Activated effector memory CD4-positive, alpha-beta T cell treated with anti-CD3 and anti-CD28 coated beads, Interleukin-2, amount 50 U/mL, for 16 hours (primary cell): Measurements from ENCODE around the gene MAPK7.

ENCODE experiments used
- DNase-seq: peaks from one replicate; pipeline ENCODE4 v3.0.0-alpha.2; 2020

Gene MAPK7

DNA sequence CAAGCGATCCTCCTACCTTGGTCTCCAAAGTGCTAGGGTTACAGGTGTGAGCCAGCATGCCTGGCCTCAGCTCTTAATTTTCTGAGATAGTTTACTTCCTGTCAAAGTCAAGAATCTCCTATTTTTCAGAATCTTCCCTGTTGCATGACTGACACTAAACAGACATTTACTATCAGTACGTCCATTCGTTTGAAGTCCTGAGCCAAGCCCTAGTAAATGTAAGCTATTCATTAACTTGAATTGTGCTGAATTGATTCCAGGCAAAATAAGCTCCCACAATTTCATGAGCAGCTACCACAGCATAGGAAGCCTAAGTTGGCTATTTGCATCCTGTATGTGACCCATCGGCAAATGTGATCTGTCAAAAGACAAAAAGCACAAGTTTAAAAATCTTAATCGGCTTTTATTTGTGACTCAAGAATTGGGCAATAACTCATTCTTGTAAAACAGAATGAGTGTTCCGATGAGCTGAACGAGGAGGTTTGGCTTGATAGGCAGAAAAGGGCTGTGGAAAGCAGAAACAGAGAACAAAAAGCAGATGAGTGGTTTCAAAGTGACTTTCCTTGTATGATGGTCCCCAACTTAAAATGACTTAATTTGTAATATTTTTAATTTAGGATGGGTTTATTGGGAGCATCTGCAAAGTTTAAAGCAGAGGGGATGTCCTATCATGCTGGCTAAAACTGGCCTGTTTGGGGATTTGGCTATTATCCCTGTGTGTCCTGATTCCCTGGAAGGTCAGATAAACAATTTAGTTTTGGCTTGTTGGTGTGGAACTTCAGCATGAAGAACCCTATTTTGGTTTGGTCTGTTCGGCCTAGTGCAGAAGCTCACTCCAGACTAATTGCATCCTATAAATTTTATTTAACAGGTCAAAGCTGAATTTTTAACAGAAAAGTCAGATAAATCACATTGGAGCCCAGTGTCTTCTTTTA, 46.9 kb downstream of the MAPK7 start:
- no peak for DNase-seq

DNA sequence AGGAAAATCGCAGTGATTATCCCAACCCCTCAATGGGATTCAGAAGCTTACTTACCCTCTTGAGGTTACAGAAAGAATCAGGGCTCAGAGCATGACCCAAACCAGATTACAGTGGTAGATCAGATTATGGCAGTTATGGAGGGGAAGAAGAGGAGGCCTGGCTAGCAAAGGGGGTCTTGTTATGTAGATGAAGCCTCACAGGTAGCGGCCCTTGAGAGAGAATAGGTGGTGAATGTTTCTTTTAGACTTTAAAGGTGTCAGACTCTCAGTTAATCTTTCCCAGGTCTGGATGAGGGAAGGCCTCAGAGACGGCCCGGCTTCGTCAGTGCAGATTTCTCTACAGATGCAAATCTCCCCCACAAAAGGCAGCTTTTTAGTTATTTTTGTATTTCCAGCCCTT, 48.3 kb downstream of the MAPK7 start:
- DNase-seq: no peak

DNA sequence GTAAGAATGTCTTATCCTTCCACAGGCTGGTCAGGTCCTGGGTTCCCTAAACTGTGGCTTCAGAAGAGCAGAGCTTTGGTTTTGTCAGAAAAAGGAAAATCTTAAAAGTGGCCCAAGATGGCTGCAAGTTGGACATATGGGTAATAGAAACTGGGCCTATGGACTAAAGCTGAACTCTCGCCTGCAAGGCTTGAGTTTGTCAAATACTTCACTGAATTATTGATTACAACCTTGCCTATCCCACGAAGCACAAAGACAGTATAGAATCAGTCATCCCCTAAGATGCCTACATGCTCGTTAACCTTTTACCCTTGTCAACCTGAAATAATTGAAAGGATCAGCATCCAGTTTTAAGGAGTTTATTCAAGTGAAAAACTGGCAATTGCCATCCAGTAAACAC, 53.4 kb downstream of the MAPK7 start:
- DNase-seq: no peak
